Peyer's patch (tissue), 4 donors: Measurements from ENCODE around the gene ANTXRL. TPM values are rescaled to one million over a fixed set of nuclear protein-coding genes. Genes with fewer than 3 reads are reported as not detected.
"Not testable (repeated sequence)": the region's sequence is repeated elsewhere in the genome, so short reads cannot be mapped to it uniquely, and the experiment has no call there.

Experiments used
- DNase-seq, 3 donors: peaks; one replicate each; pipeline ENCODE4 v3.0.0-alpha.2; 2017 to 2019
- H3K27ac ChIP-seq, 4 donors: fragments of 200-600 bp; sonication (generic); one replicate each; pipeline ENCODE4 v1.5.1; 2016 to 2019
- H3K27me3 ChIP-seq, 2 donors: fragments of 200-600 bp; sonication (generic); one replicate each; pipeline ENCODE4 v1.5.1; 2019
- H3K36me3 ChIP-seq, 3 donors: fragments of 200-600 bp; sonication (generic); one replicate each; pipeline ENCODE4 v1.5.1; 2016 to 2019
- H3K4me1 ChIP-seq, 4 donors: fragments of 200-600 bp; sonication (generic); one replicate each; pipeline ENCODE4 v1.5.1; 2016 to 2019
- H3K4me3 ChIP-seq, 4 donors: fragments of 200-600 bp; sonication (generic); 1 replicate in 3 of 4; 2 replicates in 1 of 4; pipeline ENCODE4 v1.5.1; 2016 to 2019; ENCODE audit warnings: mild to moderate bottlenecking in 1 of 4
- H3K9me3 ChIP-seq, 4 donors: fragments of 200-600 bp; sonication (generic); one replicate each; pipeline ENCODE4 v1.5.1; 2016 to 2019; ENCODE audit warnings: mild to moderate bottlenecking in 1 of 4
- CTCF ChIP-seq, 6 experiments: fragments of 450-650 bp in 4 of 6; fragments of 200-600 bp in 2 of 6; sonication (generic) in 1 of 6; IDR thresholded peaks; one replicate each; pipeline ENCODE4 v1.5.1; 2017 to 2019; ENCODE audit warnings: antibody characterized with exemption in 6 of 6, mild to moderate bottlenecking in 3 of 6, moderate library complexity in 1 of 6
- POLR2A ChIP-seq, 2 donors: fragments of 450-650 bp; IDR thresholded peaks; one replicate each; pipeline ENCODE4 v1.5.1; 2017; ENCODE audit warnings: antibody characterized with exemption in 2 of 2, mild to moderate bottlenecking in 2 of 2, moderate library complexity in 2 of 2
- total RNA-seq, 4 donors: library from RNA; depleted of rRNA; stranded (reverse); fragments of >200 nt; gene quantifications; one replicate each; pipeline ENCODE4 v1.1.0, GENCODE V29; 2016

ANTXRL gene
- total RNA-seq, 4 donors from 2014 or later = not detected

GRCh38 chr10:46298477-46299285 lies 11.9 kb downstream of the ANTXRL start:
- peak overlapping the region in 1 of 4 donors; percentile 67 for H3K27ac ChIP-seq
- H3K9me3 ChIP-seq = no peaks in the 10 kb centered on the region
- no peaks in the 10 kb centered on the region for H3K27me3 ChIP-seq
- TF ChIP-seq POLR2A (IDR thresholded peaks at IDR 0.05) (no peak), CTCF (IDR thresholded peaks at IDR 0.05) (no peak)
- no peaks in the 10 kb centered on the region for H3K36me3 ChIP-seq
- H3K4me3 ChIP-seq = no peak overlapping the region
- H3K4me1 ChIP-seq = peaks cover 0 to 5% (median 2%) of the 10 kb centered on the region in 4 donors
- peak in 1 of 3 donors; percentile 48 for DNase-seq

- no peak overlapping the region for H3K4me3 ChIP-seq
- DNase-seq = no peak
- peaks cover 0 to 5% (median 2%) of the 10 kb centered on the region in 4 donors for H3K4me1 ChIP-seq
- no peaks in the 10 kb centered on the region for H3K27me3 ChIP-seq
- H3K9me3 ChIP-seq = no peaks in the 10 kb centered on the region
- no peak for TF ChIP-seq POLR2A (IDR thresholded peaks at IDR 0.05)
- no peak for TF ChIP-seq CTCF (IDR thresholded peaks at IDR 0.05)
- no peaks in the 10 kb centered on the region for H3K36me3 ChIP-seq
- H3K27ac ChIP-seq = peak overlapping the region in 1 of 4 donors; percentile 67
These were observed 12.4 kb downstream of the ANTXRL start for GRCh38 chr10:46299286-46299535.

GRCh38 chr10:46299536-46300369 lies 13.0 kb downstream of the ANTXRL start:
- H3K27ac ChIP-seq = peak overlapping the region in 1 of 4 donors; percentile 67
- H3K36me3 ChIP-seq = no peaks in the 10 kb centered on the region
- H3K27me3 ChIP-seq = no peaks in the 10 kb centered on the region
- TF ChIP-seq CTCF (IDR thresholded peaks at IDR 0.05) (no peak), POLR2A (IDR thresholded peaks at IDR 0.05) (no peak)
- H3K4me3 ChIP-seq = no peak overlapping the region
- H3K4me1 ChIP-seq = peaks cover 0 to 5% (median 2%) of the 10 kb centered on the region in 4 donors
- H3K9me3 ChIP-seq = no peaks in the 10 kb centered on the region
- peak in 2 of 3 donors; percentile 56 to 72 for DNase-seq

GRCh38 chr10:46300370-46300711 lies 13.5 kb downstream of the ANTXRL start:
- not testable (repeated sequence) for DNase-seq, H3K9me3 ChIP-seq, H3K36me3 ChIP-seq, H3K27me3 ChIP-seq, H3K4me3 ChIP-seq, H3K4me1 ChIP-seq
- peak overlapping the region in 1 of 4 donors; percentile 67 for H3K27ac ChIP-seq

- Histone ChIP-seq H3K4me3 (no peak overlapping the region), H3K4me1 (peaks cover 0 to 5% (median 2%) of the 10 kb centered on the region in 4 donors), H3K27ac (no peak overlapping the region), H3K36me3 (no peaks in the 10 kb centered on the region), H3K9me3 (no peaks in the 10 kb centered on the region), H3K27me3 (no peaks in the 10 kb centered on the region)
- no peak for TF ChIP-seq POLR2A (IDR thresholded peaks at IDR 0.05)
- TF ChIP-seq CTCF (IDR thresholded peaks at IDR 0.05) = no peak
- peak in 2 of 3 donors; percentile 14 to 32 for DNase-seq
These were observed 14.4 kb downstream of the ANTXRL start for GRCh38 chr10:46301056-46301645.
